ENCODE results near the gene PLEKHM2. TPM values are rescaled to one million over a fixed set of nuclear protein-coding genes. Genes with fewer than 3 reads are reported as not detected.
A peak's percentile ranks its signal among the peaks of the same experiment; 100 is the strongest.

Gene PLEKHM2
- total and polyA plus RNA-seq, 5 donors from 2014 or later: 3.2 to 71.8 (median 4.2) TPM

DNA sequence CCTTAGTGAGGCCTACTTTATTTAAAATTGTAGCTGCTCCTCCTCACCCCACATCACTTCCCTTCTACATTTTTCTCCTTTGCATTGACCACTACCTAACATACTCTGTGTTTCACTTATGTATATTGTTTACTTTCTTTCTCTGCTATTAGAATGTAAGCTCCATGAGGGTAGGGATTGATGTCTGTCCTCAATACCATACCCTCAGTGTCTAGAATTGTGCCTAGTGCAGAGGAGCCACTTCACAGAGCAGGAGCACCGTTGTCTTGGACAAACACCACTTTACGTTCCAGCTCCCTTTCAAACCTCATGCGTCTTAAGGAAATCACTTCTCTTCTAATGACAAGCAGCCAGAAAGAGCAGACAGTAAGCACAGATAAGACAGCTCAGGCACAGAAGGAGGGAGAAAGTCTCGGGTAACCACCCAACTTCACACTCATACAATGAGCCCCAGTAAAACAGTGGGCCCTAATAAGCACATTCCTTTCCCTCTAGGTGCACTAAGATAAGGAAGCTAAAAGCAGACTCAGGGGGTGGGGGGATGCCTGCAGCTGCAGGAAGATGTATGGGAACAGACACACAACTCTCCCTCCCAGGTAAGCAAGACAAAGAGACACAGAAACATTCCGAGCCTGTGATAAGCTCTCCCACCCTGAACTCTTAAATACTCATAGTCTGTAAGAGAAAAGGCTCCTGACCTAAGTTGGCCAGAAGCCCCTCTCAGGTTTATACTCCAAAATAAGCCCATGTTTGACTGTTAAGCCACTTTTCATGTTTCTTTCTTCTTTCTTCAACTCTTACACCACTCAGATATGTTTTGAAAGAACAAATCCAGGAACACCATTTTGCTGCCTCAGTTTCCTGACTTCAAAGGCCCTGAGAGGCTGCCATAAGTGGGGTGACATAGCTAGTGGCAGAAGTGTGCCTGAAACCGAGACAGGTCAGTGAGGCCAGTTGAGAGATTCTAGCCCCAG is 7.1 kb upstream of the PLEKHM2 start:
- no peaks in the 10 kb centered on the region for H3K36me3 ChIP-seq (ENCODE audit: control insufficient read depth, insufficient read depth, low read length)
- Mint-ChIP-seq H3K4me1 (peaks cover 0 to 3% (median under 1%) of the 10 kb centered on the region in 4 donors), H3K27ac (no peak overlapping the region), H3K27me3 (peaks cover 5% of the 10 kb centered on the region), H3K4me3 (peak overlapping the region in 1 of 4 donors; percentile 36), H3K9me3 (peaks cover 0 to 1% (median 0%) of the 10 kb centered on the region in 7 donors), H3K36me3 (no peaks in the 10 kb centered on the region)
- no peak overlapping the region for H3K27ac ChIP-seq (ENCODE audit: insufficient read depth, low read length, poor library complexity, severe bottlenecking)
- H3K4me3 ChIP-seq (ENCODE audit: low read depth, low read length): no peak overlapping the region
- DNase-seq (no peak), ATAC-seq (ENCODE audit: low read depth in 2 of 2) (no peak)
- no peaks in the 10 kb centered on the region for H3K4me1 ChIP-seq (ENCODE audit: control insufficient read depth, insufficient read depth, low read length, poor library complexity, severe bottlenecking)
- H3K9me3 ChIP-seq (ENCODE audit: control insufficient read depth in 2 of 2, low read length in 2 of 2): no peaks in the 10 kb centered on the region
- no peaks in the 10 kb centered on the region for H3K27me3 ChIP-seq (ENCODE audit: control insufficient read depth, insufficient read depth, low read length)

GRCh38 chr1:15678578-15678977 is 5.5 kb upstream of the PLEKHM2 start:
- H3K36me3 ChIP-seq (ENCODE audit: control insufficient read depth, insufficient read depth, low read length): no peaks in the 10 kb centered on the region
- Mint-ChIP-seq H3K36me3 (no peaks in the 10 kb centered on the region), H3K27ac (no peak overlapping the region), H3K9me3 (peaks cover 0 to 1% (median 0%) of the 10 kb centered on the region in 7 donors), H3K4me3 (no peak overlapping the region), H3K27me3 (peaks cover 5% of the 10 kb centered on the region), H3K4me1 (peaks cover 0 to 7% (median under 1%) of the 10 kb centered on the region in 4 donors)
- peaks cover 2% of the 10 kb centered on the region for H3K4me1 ChIP-seq (ENCODE audit: control insufficient read depth, insufficient read depth, low read length, poor library complexity, severe bottlenecking)
- H3K9me3 ChIP-seq (ENCODE audit: control insufficient read depth in 2 of 2, low read length in 2 of 2): no peaks in the 10 kb centered on the region
- H3K27me3 ChIP-seq (ENCODE audit: control insufficient read depth, insufficient read depth, low read length): no peaks in the 10 kb centered on the region
- H3K27ac ChIP-seq (ENCODE audit: insufficient read depth, low read length, poor library complexity, severe bottlenecking): no peak overlapping the region
- DNase-seq: peak in 1 of 3 donors; percentile 47
- no peak overlapping the region for H3K4me3 ChIP-seq (ENCODE audit: low read depth, low read length)
- no peak for ATAC-seq (ENCODE audit: low read depth in 2 of 2)

GRCh38 chr1:15680131-15680530 is 4.0 kb upstream of the PLEKHM2 start:
- Histone ChIP-seq H3K27ac (ENCODE audit: insufficient read depth, low read length, poor library complexity, severe bottlenecking) (no peak overlapping the region), H3K27me3 (ENCODE audit: control insufficient read depth, insufficient read depth, low read length) (no peaks in the 10 kb centered on the region), H3K4me3 (ENCODE audit: low read depth, low read length) (no peak overlapping the region), H3K9me3 (ENCODE audit: control insufficient read depth in 2 of 2, low read length in 2 of 2) (no peaks in the 10 kb centered on the region), H3K36me3 (ENCODE audit: control insufficient read depth, insufficient read depth, low read length) (no peaks in the 10 kb centered on the region), H3K4me1 (ENCODE audit: control insufficient read depth, insufficient read depth, low read length, poor library complexity, severe bottlenecking) (peaks cover 11% of the 10 kb centered on the region)
- Mint-ChIP-seq H3K27me3 (peaks cover 5% of the 10 kb centered on the region), H3K36me3 (no peaks in the 10 kb centered on the region), H3K9me3 (peaks cover 0 to 1% (median 0%) of the 10 kb centered on the region in 7 donors), H3K4me1 (peaks cover 3 to 10% (median 3%) of the 10 kb centered on the region in 4 donors), H3K4me3 (peak overlapping the region in 2 of 4 donors; percentile 27 to 46), H3K27ac (no peak overlapping the region)
- DNase-seq (no peak), ATAC-seq (ENCODE audit: low read depth in 2 of 2) (no peak)

DNA sequence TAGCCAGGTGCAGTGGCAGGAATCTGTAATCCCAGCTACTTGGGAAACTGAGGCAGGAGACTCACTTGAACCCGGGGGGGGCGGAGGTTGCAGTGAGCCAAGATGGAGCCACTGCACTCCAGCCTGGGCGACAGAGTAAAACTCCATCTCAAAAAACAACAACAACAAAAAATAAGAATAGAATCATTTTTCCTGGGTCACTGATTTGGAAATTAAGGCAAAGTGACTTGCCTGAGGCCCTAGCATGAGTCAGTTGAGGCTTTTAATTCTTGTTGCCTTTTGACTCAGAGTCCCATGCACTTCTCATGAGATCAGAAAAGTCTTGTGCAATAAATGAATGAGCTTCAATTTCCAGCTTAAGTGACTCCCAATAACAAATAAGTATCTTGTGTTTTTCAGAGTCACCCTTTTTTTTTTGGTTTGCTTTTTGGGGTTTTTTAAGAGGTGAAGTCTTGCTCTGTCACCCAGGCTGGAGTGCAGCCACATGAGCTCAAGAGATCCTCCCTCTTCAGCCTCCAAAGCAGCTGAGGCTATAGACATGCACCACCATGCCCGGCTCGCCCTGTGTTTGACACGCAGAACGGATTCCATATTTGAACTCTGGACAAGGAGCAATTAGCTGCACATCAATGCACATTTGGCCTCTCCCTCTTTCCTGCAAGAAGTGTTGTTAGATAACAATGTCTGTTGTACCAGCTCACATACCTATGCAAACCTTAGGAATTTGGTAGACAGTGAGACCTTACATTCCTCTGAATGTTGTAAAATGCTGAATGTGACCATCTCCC is 3.4 kb upstream of the PLEKHM2 start:
- H3K9me3 ChIP-seq (ENCODE audit: control insufficient read depth in 2 of 2, low read length in 2 of 2): no peaks in the 10 kb centered on the region
- H3K4me1 Mint-ChIP-seq: peaks cover 9 to 16% (median 9%) of the 10 kb centered on the region in 4 donors
- no peaks in the 10 kb centered on the region for H3K36me3 Mint-ChIP-seq
- H3K27me3 ChIP-seq (ENCODE audit: control insufficient read depth, insufficient read depth, low read length): no peaks in the 10 kb centered on the region
- no peak overlapping the region for H3K27ac ChIP-seq (ENCODE audit: insufficient read depth, low read length, poor library complexity, severe bottlenecking)
- peaks cover 16% of the 10 kb centered on the region for H3K4me1 ChIP-seq (ENCODE audit: control insufficient read depth, insufficient read depth, low read length, poor library complexity, severe bottlenecking)
- peak overlapping the region in 3 of 4 donors; percentile 85 to 88 (median 88) for H3K4me3 Mint-ChIP-seq
- H3K36me3 ChIP-seq (ENCODE audit: control insufficient read depth, insufficient read depth, low read length): no peaks in the 10 kb centered on the region
- peaks cover 0 to 1% (median 0%) of the 10 kb centered on the region in 7 donors for H3K9me3 Mint-ChIP-seq
- H3K27me3 Mint-ChIP-seq: peaks cover 5% of the 10 kb centered on the region
- ATAC-seq (ENCODE audit: low read depth in 2 of 2) (no peak), DNase-seq (peak in 1 of 3 donors; percentile 21)
- no peak overlapping the region for H3K4me3 ChIP-seq (ENCODE audit: low read depth, low read length)
- no peak overlapping the region for H3K27ac Mint-ChIP-seq

- DNase-seq: no peak
- peaks cover 12 to 22% (median 14%) of the 10 kb centered on the region in 4 donors for H3K4me1 Mint-ChIP-seq
- Histone ChIP-seq H3K36me3 (ENCODE audit: control insufficient read depth, insufficient read depth, low read length) (no peaks in the 10 kb centered on the region), H3K27me3 (ENCODE audit: control insufficient read depth, insufficient read depth, low read length) (no peaks in the 10 kb centered on the region), H3K9me3 (ENCODE audit: control insufficient read depth in 2 of 2, low read length in 2 of 2) (no peaks in the 10 kb centered on the region), H3K27ac (ENCODE audit: insufficient read depth, low read length, poor library complexity, severe bottlenecking) (no peak overlapping the region), H3K4me1 (ENCODE audit: control insufficient read depth, insufficient read depth, low read length, poor library complexity, severe bottlenecking) (peaks cover 25% of the 10 kb centered on the region), H3K4me3 (ENCODE audit: low read depth, low read length) (no peak overlapping the region)
- H3K36me3 Mint-ChIP-seq: no peaks in the 10 kb centered on the region
- no peak for ATAC-seq (ENCODE audit: low read depth in 2 of 2)
- peaks cover 0 to 1% (median 0%) of the 10 kb centered on the region in 7 donors for H3K9me3 Mint-ChIP-seq
- H3K27me3 Mint-ChIP-seq: peaks cover 5% of the 10 kb centered on the region
- H3K27ac Mint-ChIP-seq: peak overlapping the region in 1 of 3 donors; percentile 71
- peak overlapping the region; percentile 41 to 88 (median 86) for H3K4me3 Mint-ChIP-seq
These were observed 2.5 kb upstream of the PLEKHM2 start for GRCh38 chr1:15681349-15682292.

DNA sequence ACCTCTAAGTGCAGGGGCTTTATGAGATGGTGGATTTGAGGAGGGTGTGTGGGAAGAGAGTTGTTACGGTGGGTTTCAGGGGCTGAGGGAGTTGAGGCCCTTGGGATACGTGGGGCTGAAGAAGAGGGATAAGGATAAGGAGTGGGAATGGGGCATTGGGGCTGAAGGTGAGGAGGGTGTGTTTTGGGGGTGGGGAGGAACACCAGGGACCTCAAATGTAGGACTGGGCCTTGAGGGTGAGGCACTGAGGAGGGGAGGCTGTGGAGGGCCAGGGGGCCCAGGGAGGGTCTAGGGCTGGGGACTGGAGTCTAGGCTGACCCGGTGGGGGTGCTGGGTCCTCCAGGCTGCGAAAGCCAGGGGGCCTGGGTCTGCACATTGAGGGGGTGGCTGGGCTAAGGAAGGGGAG is 1.2 kb upstream of the PLEKHM2 start:
- Mint-ChIP-seq H3K27me3 (peaks cover 4% of the 10 kb centered on the region), H3K27ac (peak overlapping the region; percentile 84 to 94 (median 90)), H3K9me3 (peaks cover 0 to 1% (median 0%) of the 10 kb centered on the region in 7 donors), H3K4me3 (peak overlapping the region; percentile 88 to 91 (median 88)), H3K4me1 (peaks cover 19 to 35% (median 21%) of the 10 kb centered on the region in 4 donors), H3K36me3 (peaks cover 4% of the 10 kb centered on the region)
- no peak overlapping the region for H3K27ac ChIP-seq (ENCODE audit: insufficient read depth, low read length, poor library complexity, severe bottlenecking)
- H3K4me1 ChIP-seq (ENCODE audit: control insufficient read depth, insufficient read depth, low read length, poor library complexity, severe bottlenecking): peaks cover 31% of the 10 kb centered on the region
- H3K9me3 ChIP-seq (ENCODE audit: control insufficient read depth in 2 of 2, low read length in 2 of 2): no peaks in the 10 kb centered on the region
- H3K4me3 ChIP-seq (ENCODE audit: low read depth, low read length): no peak overlapping the region
- ATAC-seq (ENCODE audit: low read depth in 2 of 2) (no peak), DNase-seq (no peak)
- H3K27me3 ChIP-seq (ENCODE audit: control insufficient read depth, insufficient read depth, low read length): no peaks in the 10 kb centered on the region
- no peaks in the 10 kb centered on the region for H3K36me3 ChIP-seq (ENCODE audit: control insufficient read depth, insufficient read depth, low read length)

Data from CD4-positive, CD25-positive, alpha-beta regulatory T cell (primary cell).